SHP77 (cell line): ENCODE measurements around the gene SKIC3.
A peak's percentile ranks its signal among the peaks of the same experiment; 100 is the strongest.

Experiments
- DNase-seq, 2 experiments: peaks; one replicate each; lab custom pipeline; 2025; lab: John Stamatoyannopoulos, UW

SKIC3 gene

GRCh38 chr5:95554647-95555548 is at the start of gene SKIC3, which contains the start of gene ARSK:
SKIC3 (minus strand) TSS chr5:95554977; CDS start chr5:95547150, 7,827 bp downstream.
ARSK (plus strand) TSS chr5:95555101; CDS start chr5:95555279, 178 bp downstream.
- peak; percentile 95 to 96 for DNase-seq

DNA sequence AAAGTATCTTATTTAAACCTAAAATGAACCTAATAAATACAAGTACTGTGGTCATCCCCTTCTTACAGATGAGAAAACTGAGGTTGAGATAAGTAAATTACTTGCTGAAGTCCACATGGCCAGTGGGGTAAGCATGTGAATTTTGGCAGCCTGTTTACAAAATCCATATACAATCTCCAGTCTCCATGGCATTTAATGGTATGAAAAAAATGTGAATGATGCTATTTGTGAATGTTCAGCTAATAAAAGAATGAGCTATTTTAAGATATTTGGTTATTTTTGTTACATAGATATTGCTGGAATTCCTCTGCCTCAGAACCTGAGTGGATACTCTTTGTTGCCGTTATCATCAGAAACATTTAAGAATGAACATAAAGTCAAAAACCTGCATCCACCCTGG is 45.8 kb upstream of the SKIC3 start:
- DNase-seq: no peak

- DNase-seq: no peak
These were observed 44.5 kb upstream of the SKIC3 start for GRCh38 chr5:95599252-95599651.

GRCh38 chr5:95595289-95595931 is 40.6 kb upstream of the SKIC3 start:
- DNase-seq: no peak

GRCh38 chr5:95591490-95591901 is 36.7 kb upstream of the SKIC3 start:
- DNase-seq: no peak

- no peak for DNase-seq
These were observed 36.1 kb upstream of the SKIC3 start for GRCh38 chr5:95590880-95591279.

DNA sequence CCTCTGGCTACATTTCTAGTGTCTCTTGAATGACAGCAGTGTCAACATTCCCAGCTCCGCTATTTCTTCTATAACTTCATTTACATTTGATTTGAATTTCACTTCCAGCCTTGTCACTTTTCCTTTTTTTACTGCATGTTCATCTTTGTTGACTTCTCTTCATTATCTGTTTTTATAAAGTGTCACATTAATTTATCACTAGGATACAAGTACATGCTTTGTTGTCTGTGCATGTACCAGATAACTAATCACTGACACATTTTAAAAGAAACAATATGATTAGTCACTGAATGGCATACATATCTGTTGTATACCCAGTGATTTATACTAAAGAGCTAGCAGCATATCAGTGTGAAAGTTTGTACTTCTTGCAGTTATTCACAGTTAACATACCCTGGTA is 29.2 kb upstream of the SKIC3 start:
- DNase-seq: no peak

GRCh38 chr5:95581576-95581975 is 26.8 kb upstream of the SKIC3 start:
- no peak for DNase-seq

DNA sequence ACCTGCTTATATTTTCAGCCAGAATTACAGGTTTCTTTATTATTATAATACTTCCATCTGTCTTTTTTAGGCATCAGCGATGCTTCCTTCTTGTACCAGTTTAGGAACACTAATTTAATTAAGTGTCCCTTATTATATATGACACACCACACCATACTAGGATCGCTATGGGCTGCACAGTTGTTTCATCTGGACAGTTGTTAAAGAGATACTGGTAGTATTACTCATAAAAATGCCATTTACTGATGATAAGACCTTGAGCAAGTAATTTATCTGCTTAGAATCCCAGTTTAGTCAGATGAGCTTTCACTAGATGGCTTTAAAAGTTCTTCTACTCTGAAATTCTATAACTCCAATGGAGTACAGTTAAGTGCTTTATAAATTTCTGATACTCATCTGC is 17.2 kb upstream of the SKIC3 start:
- no peak for DNase-seq

DNA sequence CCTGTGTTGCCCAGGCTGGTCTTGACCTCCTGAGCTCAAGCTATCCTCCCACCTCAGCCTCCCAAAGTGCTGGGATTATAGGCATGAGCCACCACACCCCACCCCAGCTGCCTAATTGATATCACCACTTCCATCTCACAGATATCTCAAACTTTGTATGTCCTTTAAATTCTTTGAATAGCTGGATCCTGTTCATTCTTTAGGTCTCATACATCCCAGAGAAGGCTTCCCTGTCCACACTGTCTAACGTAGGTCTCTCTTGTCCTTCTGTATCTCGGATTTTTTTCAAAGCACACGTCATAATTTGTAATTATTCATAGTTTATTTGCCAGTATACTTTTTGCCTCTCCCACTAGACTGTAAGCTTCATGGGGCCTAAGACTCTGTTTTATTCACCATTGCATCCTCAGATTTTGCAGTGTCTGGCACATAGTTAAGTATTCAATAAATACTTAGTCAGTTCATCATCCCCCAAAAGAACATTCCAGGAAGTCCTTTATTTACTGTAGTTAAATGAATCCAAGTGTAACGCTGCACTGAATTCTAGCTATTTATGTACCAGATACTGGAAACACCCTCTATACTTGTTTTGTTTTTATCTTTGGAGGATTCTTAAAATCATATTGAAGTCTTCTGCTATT is 10.6 kb upstream of the SKIC3 start:
- no peak for DNase-seq

GRCh38 chr5:95564450-95564849 is 9.7 kb upstream of the SKIC3 start:
- peak; percentile 68 to 77 for DNase-seq

DNA sequence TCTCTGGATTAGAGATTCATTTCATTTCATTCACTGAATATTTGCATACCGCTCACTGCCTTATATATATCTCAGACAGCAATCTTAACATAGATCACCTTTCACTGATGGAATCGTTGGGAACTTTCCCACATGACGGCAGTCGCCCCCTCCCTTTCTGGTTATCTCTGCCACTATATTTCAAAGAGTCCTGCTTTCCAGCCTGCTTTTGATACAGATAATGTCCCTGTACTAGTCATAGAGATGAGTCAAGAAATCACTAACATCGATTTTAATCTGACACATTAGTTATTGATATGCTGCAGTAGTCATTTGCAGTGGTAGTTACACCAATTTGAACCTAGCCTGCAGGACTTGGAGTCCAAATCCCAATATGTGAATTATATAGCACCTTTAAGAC is 8.6 kb upstream of the SKIC3 start:
- no peak for DNase-seq

GRCh38 chr5:95562282-95562681 is 7.5 kb upstream of the SKIC3 start:
- no peak for DNase-seq

GRCh38 chr5:95557841-95558240 is 3.1 kb upstream of the SKIC3 start:
- no peak for DNase-seq

DNA sequence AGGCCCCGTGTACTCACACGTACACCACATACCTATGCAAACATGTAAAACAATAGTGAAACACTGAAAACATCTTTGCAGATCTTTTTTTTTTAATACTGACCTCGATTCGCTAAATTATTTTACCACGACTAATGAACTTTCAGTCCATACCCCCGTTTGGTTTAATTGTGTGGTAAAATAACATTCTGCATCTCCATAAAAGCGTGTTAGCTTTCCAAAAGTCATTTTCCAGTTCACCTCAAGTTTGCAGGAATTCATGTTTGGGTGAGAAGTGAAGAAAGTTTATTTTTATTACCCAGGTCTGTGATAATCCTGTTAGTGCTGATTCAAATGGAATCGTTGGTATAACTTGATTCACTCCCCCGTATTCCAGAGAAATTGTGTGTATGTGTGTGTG is 776 bp upstream of the SKIC3 start:
- DNase-seq: no peak

DNA sequence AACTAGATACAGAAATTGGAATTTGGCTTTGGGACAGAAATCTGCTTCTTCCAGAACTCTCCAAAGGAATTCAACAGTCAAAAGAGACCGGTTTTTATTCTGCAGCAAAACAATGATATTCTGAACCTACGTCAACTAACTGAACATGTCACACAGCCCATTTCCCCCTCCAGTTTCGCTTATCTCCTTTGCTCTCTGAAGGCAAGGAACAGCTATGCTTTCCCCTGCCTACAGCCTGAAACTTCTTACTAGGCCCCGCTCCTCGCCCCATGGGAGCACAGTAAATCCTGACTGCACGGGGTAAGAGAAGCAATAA is 488 bp downstream of the SKIC3 start:
- no peak for DNase-seq

GRCh38 chr5:95549030-95549429 is 5.7 kb downstream of the SKIC3 start:
- no peak for DNase-seq

- DNase-seq: no peak
These were observed 11.6 kb downstream of the SKIC3 start for GRCh38 chr5:95543017-95543705.

- no peak for DNase-seq
These were observed 17.3 kb downstream of the SKIC3 start for GRCh38 chr5:95537501-95537900.

DNA sequence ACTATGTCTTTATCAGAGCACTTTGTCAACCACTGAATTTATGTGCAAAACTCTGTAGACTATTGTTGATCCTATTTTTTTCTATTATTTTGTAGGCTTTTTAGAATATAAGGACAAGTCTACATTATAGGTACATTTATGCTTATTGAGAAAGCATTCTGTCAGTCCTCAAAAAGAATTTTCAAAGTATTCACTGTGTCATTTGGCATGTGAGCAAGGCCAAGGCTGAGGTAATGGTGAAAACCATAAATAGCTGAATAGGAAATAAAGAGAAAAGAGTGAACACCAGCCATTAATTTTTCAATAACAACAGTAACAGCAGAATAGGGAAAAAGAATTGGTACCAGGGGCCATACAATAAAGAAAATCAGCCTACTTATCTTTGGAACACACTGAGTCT is 21.0 kb downstream of the SKIC3 start:
- no peak for DNase-seq

DNA sequence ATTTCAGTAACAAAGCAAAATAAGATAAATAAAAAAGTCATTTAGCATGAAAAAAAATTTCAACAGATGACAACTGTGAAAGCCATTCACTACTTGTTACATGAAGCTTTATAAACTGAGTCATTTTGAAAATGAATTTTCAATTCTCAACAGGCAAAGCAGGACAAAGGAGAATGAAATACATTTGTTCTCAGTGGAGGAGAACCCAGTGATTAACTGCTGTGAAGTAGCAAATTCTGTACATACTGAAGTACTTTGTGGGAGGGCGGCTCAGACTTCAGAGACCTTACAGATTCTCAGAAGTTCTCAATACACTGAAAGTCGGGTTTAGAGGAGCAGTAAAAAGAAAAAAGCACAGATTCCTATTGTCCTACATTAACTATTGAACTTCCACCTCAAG is 21.7 kb downstream of the SKIC3 start:
- DNase-seq: no peak

- DNase-seq: no peak
These were observed 22.4 kb downstream of the SKIC3 start for GRCh38 chr5:95532415-95532814.
